Activated CD8-positive, alpha-beta memory T cell treated with anti-CD3 and anti-CD28 coated beads, Interleukin-2, amount 50 U/mL, for 24 hours (primary cell): ENCODE data around the gene CXCL1.
"Not testable (repeated sequence)": the region's sequence is repeated elsewhere in the genome, so short reads cannot be mapped to it uniquely, and the experiment has no call there.

Source experiments
- DNase-seq: peaks from one replicate; pipeline ENCODE4 v3.0.0-alpha.2; 2020; ENCODE audit errors: extremely low read depth

The CXCL1 gene

DNA sequence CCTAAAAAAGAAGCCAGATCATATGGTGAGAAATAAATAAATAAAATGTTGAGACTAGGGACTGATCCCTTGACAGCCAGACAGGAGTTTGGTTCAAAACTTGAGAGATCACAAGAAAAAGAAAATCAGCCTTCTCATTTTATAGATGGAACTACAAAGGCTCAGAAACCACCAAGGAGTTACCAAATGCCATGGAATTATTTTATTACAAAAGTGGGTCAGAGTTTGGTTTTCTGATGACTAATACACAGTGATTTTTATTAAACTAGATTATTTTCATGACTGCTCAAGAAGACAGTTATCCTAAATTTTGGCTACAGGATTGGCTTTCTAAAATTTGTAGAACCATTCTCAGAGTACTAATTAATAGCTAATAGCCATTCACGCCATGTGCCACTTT, 6.2 kb downstream of the CXCL1 start:
- no peak for DNase-seq

- no peak for DNase-seq
These were observed 14.1 kb downstream of the CXCL1 start for GRCh38 chr4:73883306-73883705.

- DNase-seq = no peak
These were observed 16.5 kb downstream of the CXCL1 start for GRCh38 chr4:73885574-73886267.

DNA sequence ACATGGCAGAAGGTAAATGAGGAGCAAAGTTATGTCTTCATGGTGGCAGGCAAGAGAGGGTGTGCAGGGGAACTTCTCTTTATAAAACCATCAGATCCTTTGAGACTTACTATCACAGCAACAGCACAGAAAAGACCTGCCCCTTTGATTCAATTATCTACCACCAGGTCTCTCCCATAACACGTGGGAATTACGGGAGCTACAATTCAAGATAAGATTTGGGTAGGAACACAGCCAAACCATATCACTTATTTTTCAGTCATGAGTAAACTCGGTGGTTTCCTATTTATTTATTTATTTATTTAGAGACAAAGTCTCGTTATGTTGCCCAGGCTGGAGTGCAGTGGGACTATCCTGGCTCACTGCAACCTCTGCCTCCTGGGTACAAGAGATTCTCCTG, 22.1 kb downstream of the CXCL1 start:
- no peak for DNase-seq

GRCh38 chr4:73891739-73892405, 22.7 kb downstream of the CXCL1 start:
- DNase-seq = no peak

- no peak for DNase-seq
These were observed 23.8 kb downstream of the CXCL1 start for GRCh38 chr4:73892966-73893365.

- no peak for DNase-seq
These were observed 24.8 kb downstream of the CXCL1 start for GRCh38 chr4:73894001-73894400.

DNA sequence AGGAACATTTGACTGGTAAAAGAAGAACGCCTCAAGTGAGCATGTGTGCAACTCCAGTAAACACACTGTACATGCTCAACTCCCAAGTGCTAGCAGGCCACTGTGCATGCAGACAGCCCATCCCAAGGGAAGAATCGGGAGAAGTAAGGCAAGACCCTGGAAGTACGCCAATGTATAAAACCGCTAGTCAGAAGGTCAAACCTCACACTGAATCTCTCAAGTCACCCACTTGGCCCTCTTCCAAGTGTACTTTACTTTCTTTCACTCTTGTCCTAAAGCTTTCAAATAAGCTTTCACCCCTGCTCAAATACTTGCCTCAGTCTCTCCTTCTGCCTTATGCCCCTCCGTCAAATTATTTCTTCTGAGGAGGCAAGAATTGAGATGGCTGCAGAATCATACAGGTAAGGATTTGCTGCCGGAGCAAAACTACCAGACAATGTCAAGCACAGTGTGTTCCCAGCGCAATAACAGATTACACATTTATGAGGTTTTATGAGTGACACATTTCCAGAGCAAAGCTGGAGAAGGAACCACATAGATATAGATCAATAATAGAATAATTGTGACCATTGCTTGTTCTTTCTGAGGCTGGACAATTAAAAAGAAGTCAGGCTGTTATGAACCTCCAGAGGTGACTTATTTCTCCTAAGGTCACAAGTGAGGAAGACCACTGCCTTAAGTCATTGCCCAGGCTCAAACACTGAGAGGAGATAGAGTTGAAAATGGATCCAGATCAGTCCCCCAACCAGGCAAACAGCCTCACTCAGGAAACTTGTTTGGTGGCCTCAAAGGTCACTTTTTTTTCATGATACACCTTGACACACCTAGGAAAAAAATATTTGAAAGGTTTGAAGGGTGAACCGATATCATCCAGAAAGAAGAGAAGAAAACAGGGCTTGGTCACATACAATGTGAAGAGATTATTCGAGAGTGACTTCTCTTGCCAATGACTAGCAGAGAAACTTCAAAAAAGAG, 26.3 kb downstream of the CXCL1 start:
- DNase-seq = no peak

GRCh38 chr4:73896416-73896815, 27.2 kb downstream of the CXCL1 start:
- no peak for DNase-seq

- no peak for DNase-seq
These were observed 28.4 kb downstream of the CXCL1 start for GRCh38 chr4:73897380-73898136.

DNA sequence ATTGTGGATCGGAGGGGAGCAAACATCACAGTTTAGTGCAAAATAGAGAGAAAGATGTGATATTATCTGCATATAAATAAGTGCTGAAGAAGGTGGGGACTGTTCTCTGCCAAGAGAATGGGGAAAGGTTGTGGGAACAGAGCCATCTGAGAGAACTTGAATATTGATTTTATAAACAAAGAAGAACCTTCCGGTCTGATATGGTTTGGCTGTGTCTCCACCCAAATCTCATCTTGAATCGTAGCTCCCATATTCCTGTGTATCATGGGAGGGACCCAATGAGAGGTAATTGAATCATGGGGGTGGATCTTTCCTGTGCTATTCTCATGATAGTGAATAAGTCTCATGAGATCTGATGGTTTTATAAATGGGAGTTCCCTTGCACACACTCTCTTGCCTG, 30.1 kb downstream of the CXCL1 start:
- not testable (repeated sequence) for DNase-seq

- DNase-seq = no peak
These were observed 31.8 kb downstream of the CXCL1 start for GRCh38 chr4:73901031-73901430.

DNA sequence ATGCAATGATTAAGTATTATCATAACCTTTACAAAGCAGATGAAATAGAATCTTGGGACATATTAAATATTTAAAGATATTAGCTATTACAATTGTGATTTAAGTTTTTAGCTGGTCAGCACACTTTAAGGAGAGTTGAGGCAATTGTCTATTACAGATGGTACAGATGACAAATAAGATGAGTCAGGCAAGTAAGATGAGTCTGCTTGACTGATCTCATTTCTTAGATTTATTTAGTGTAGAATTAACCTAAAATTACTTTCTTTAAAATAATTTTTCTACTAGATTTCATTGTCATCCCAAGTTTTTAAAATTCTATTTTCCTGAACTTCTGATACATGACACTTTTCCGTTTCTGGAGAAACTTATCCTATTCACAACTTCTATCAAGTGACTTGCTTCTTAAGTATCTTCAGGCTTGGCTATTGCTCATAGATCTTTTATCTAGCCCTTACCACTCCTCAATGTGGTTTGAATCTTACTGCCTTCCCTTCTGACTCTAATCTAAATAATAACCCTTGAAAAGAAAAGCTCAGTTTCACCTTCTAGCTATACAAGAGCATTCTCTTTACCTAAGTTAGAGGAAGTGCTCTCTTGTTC, 32.9 kb downstream of the CXCL1 start:
- DNase-seq = no peak

- DNase-seq = no peak
These were observed 33.8 kb downstream of the CXCL1 start for GRCh38 chr4:73902817-73903547.

DNA sequence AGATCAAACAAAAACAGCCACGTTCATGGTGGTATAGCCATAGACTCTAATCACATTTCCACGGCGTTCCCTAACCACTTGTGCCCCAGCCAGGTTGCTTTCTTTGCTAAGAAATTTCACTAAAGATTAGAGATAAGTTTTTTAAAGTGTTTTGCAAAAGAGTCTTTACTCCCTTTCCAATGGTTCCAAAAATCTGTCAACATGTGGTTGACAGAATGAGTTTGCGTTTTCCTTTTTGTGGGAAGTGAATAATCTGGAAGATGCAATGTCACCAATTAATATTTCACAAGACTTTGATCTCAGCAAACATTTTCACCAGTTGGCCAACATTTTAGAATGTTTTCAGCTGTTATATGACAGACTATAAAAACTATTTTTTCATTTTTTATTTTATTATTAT, 35.3 kb downstream of the CXCL1 start:
- DNase-seq = no peak

DNA sequence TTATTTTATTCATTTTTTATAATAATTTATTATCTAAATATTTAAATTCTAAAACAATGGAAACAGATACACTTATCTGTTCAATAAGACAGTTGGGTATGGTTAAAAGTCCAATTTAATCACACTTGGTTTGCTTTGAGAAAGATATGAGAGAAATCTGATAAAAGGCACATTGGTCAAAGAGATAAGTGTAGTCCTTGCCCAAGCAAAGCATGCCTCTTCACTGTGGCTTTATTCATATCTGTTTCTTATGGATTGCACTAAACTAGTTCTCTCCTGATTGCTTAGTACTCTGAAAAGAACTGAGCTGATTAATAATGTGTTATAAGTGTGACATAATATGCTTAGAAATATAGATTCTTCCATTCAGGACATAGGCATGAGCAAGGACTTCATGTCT, 39.8 kb downstream of the CXCL1 start:
- no peak for DNase-seq

- no peak for DNase-seq
These were observed 42.6 kb downstream of the CXCL1 start for GRCh38 chr4:73911746-73912145.

DNA sequence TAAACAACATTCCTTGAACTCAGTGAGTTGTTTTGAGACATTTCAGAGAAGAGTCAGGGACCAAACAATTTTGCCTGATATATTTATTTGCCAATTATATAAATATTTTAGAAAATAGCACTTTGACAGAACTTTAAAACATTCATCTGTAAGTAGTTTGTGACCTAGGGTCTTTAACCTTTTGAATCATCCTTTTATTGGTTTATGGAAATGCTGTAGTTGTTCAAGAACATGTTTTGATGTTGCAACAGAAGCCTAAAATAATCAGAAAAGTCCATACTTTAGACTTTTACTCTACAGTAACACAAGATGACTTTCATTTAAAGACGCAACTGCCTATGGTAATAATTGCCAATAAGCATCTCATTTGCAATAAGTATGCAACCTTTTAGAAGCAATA, 43.0 kb downstream of the CXCL1 start:
- no peak for DNase-seq

DNA sequence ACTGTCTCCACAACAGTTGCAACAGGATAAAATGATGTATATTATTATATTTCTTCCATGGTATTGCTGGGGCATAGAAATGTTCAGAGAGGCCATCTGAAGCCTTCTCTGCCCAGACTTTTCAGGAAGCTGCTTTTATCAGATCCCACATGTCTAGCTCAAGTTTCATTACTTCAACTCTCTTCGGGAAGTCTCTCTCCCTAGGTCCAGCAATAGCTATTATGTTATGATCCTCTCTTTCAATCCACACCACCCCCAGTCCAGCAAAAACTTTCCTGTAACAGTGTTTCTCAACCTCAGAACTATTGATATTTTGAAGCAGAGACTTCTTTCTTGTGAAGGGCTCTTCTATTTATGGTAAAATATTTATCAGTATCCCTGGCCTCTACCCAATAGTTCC, 44.9 kb downstream of the CXCL1 start:
- DNase-seq = no peak

- no peak for DNase-seq
These were observed 47.2 kb downstream of the CXCL1 start for GRCh38 chr4:73916172-73916925.
